Omental fat pad (tissue), 4 donors: ENCODE results near the gene PECR. TPM values are rescaled to one million over a fixed set of nuclear protein-coding genes. Genes with fewer than 3 reads are reported as not detected.
"Not testable (repeated sequence)": the region's sequence is repeated elsewhere in the genome, so short reads cannot be mapped to it uniquely, and the experiment has no call there.

ENCODE experiments used
- ATAC-seq: fragments of 150-250 bp; one replicate; pipeline ENCODE4 v1.9.1; 2016; ENCODE audit warnings: mild to moderate bottlenecking, moderate library complexity; ENCODE audit not compliant: low FRiP score
- DNase-seq: peaks from one replicate; pipeline ENCODE4 v3.0.0-alpha.2; 2019; ENCODE audit warnings: low spot score
- CTCF ChIP-seq, 3 donors: fragments of 450-650 bp; IDR thresholded peaks; one replicate each; pipeline ENCODE4 v1.5.1; 2016 to 2017; ENCODE audit warnings: antibody characterized with exemption in 3 of 3, mild to moderate bottlenecking in 3 of 3, moderate library complexity in 2 of 3
- total RNA-seq, 4 donors: library from RNA; depleted of rRNA; stranded (reverse); fragments of >200 nt; gene quantifications; one replicate each; pipeline ENCODE4 v1.1.0, GENCODE V29; 2016

PECR gene
- total RNA-seq, 4 donors from 2014 or later = 18.5 to 57.9 (median 24.2) TPM

- no peak for ATAC-seq
- TF ChIP-seq CTCF (IDR thresholded peaks at IDR 0.05) = no peak
- DNase-seq = no peak
Observed at GRCh38 chr2:215994911-215995310, 86.7 kb downstream of the PECR start.

- ATAC-seq, DNase-seq: not testable (repeated sequence)
Observed at GRCh38 chr2:215988556-215989207, 92.9 kb downstream of the PECR start.

Other genes starting within 250 kb of the PECR start
- 1 to 10 TPM; 2.2 to 5.6 (median 3.7) TPM for gene MREG, start 68.3 kb downstream of the PECR start, total RNA-seq
- 1 to 10 TPM in 1 of 4 donors, under 1 TPM in 3; 0.36 to 1.6 (median 0.70) TPM for gene TMEM169, start 110 bp upstream of the PECR start, total RNA-seq
- 100 to 1,000 TPM; 112 to 153 (median 143) TPM for gene XRCC5, start 27.5 kb upstream of the PECR start, total RNA-seq